Right ventricle myocardium inferior (tissue), 1 donor: ENCODE results near the gene SARDH. TPM values are rescaled to one million over a fixed set of nuclear protein-coding genes. Genes with fewer than 3 reads are reported as not detected.

Source experiments
- ATAC-seq: fragments of 200-7000 bp; cut with Tn5 transposase; one replicate; pipeline ENCODE4 v1.9.1; 2020; ENCODE audit warnings: mild to moderate bottlenecking, moderate library complexity
- DNase-seq: peaks from one replicate; pipeline ENCODE4 v3.0.0; 2021; ENCODE audit errors: missing footprints
- intact Hi-C: fragments of 100-400 bp; cut with DNase I; formaldehyde crosslinking; loops from one replicate; pipeline ENCODE4 v1.11.0; 2022
- total RNA-seq: library from RNA; stranded (reverse); fragmentation: NEBNext Ultra II Directional; extraction: Animal tissue kit (Norgen Biotek cat#: 25700); gene quantifications from one replicate; pipeline ENCODE4 v1.2.1, GENCODE V29; 2021
- donor health status: DM: no; HTN: yes; CAD: no; lungs with severe emphysema.

The SARDH gene
- total RNA-seq, 1 donor from 2014 or later = 0.41 TPM

DNA sequence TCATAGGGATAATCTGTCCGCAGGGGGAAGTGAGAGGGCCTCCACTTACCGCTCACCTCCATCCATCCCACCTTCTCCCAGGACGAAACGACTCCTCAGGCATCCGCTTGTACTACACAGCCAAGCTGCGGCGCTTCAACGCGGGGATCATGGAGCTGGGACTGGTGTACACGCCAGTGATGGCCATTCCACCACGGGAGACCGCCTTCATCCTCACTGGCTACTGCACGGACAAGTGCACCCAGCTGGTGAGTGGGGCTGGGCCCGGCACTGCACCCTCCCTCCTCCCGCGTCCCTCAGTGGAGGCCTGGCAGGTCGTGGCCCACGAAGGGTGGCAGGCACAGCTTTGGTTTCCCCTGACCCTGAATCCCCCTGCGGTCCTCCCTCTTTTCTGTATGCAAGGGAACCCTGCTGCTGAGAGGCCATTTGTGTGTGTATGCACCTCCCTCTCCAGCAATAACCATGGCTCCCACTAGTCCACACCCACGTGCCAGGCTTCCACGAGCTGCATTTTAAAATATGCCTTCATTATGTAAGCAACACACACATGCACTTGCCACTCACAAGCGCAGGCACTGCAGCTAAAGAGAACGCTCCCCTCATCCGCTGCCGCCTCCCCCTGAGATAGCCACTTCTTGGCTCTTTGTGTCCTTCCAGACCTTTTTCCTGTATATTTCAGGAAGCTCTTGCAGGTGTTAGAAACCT lies 90.2 kb downstream of the SARDH start:
- ATAC-seq = no peak
- intact Hi-C loops = no loop called here
- DNase-seq = peak; percentile 63

DNA sequence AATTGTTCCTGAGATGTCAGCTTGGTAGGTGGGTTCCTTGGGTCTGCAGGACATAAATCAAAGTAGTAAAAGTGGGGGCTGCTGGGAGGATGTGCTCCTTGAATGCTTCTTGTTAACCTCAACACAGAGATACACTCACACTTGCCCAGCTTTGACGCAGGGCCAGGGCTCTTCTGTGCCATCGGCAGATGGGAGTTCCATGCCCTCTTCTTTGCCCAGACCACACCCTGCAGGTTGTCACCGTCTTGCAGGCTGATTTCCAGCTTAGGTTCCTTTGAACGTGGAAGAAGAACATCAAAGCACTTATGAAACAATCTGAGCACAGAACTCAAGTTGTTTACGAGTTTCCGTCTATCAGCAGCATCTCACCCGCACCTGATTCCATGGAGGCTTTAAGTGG lies 91.0 kb downstream of the SARDH start:
- ATAC-seq (no peak), DNase-seq (no peak)
- intact Hi-C loops = no loop called here

DNA sequence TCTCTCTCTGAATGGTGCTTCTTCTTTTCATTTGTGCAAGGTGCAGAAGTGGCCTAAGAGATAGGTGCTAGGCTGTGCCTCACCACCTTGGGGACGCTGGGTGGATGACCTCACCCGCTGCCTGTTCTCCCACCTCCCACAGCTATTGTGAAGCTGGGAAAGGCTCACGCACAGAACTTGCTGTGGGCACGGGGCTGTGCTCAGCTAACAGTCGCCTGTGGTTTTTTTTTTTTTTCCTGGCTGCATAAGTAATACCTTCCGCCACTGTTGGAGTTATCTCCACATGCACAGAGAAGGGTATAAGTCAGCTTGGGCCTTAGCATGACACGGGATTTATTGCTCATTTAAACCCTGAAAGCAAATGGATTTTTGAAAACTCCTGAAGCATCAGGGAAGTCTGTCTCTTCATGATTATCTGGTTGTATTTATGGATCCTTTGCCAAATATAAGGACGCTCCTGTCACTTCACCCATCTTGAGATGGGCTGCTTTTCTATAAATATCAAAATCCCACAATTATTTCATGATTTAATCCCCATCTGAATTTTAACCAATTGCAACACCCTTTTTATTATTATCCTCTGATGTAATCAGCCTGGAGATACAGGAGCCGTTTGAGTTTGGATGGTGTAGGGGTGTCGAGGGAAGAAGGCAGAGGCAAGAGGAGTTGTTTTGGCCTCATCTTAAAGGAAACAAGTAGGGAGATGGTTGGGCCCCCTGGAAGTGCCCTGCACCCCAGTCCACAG lies 93.0 kb downstream of the SARDH start:
- no peak for DNase-seq
- intact Hi-C loops = no loop called here
- ATAC-seq = no peak

DNA sequence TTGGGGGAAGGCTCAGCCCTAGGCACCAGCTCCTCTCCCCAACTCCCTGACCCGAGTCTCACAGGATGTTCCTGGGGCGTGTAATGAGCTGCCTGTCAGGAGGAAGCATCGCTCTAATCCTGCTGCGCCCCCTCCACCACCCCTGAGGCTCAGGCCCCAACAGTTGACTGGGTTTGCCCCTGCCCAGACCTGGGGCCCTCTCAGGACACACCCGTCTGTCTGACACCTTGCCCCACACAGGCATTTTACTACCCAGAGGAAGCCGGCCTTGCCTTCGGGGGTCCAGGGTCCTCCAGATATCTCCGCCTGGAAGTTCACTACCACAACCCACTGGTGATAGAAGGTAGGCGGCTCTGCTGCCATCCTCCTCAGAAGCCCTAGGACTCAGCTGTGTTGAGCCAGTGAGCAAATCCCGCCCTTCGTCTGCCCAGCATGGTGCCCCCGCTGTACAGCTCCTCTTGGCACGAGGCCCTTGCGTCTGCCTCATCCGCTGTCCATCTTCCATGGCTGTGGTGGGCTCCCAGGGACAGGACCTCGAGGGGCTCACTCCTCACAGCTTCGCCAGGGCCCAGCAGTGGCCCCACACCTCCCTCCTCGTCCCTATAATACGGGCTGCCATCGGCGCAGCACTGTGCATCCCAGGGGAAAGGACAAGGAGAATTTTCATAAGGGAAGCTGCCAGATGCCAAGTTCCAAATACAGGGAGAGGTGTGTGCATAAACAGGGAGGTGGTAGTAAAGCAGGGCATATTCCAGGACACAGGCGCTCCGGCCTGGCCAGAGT lies 94.0 kb downstream of the SARDH start:
- DNase-seq = no peak
- no peak for ATAC-seq
- intact Hi-C loops = no loop called here

DNA sequence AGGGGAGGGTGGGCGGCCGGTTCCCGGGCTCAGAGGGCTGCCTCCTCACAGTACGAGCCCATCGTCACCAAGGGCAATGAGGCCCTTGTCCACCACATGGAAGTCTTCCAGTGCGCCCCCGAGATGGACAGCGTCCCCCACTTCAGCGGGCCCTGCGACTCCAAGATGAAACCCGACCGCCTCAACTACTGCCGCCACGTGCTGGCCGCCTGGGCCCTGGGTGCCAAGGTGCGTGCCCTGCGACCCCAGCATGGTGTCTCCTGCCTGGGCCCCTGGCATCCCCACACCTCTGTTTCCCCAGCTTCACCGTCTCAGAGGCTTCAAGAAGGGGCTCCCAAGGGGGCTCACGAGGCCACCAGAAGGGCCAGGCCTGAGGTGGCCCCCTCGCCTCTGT lies 94.8 kb downstream of the SARDH start:
- no peak for ATAC-seq
- peak; percentile 35 for DNase-seq
- intact Hi-C loops = no loop called here

DNA sequence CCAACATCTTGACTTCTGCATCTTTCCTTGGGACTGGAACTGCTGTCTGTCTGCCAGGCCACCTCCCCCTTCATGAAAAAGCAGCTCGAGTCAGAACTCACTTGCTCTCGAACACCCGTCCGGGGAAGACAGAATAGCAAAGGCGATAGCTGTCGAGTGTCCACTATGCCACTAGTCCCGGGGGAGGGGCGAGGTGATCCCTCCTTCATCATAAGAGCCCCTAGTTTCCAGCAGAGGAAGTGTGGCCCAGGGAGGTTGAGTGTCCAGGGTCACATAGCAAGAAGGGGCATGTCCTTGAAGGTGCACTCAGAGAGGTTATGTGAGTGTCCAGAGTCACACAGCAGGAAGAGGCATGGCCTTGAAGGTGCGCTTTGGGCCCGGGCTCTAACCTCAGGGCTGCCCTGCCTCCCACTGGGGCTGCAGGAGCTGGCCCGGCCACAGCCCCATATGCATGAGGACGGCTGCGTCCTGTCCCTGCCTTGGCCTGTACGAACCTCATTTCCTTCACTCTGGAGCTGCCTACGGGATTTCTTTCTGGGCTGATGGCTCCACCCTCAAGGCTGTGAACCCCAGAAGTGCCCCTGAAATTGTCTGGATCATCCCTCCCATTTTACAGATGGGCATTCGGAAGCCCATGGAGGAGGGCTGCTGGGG lies 95.3 kb downstream of the SARDH start:
- DNase-seq = peak; percentile 23
- intact Hi-C loops = no loop called here
- ATAC-seq = no peak

DNA sequence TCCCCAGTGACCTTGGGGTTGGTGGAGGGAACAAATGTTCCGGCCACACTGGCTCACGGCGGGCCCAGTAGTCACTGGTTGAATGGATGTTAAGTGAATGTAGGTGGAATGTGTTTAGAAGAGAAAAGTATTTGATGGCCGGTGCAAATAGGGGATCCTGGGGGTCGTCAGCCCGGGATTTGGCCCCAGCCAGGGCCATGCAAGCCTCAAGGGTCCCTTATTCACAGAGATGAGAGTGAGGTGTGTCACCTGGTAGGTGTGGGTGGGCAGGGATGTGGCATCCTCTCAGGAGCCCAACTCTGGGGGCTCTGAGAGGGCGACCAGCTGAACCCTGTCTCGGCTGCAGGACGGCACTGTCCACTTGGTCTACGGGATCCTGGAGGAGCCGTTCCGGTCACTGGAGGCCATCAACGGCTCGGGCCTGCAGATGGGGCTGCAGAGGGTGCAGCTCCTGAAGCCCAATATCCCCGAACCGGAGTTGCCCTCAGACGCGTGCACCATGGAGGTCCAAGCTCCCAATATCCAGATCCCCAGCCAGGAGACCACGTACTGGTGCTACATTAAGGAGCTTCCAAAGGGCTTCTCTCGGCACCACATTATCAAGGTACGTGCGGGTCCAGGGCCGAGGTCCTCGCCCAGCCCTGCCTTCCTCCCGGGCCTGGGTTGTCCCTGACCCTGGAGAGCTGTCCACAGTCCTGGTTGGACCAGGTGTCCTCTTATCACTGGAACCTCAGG lies 96.1 kb downstream of the SARDH start:
- DNase-seq (peak; percentile 57), ATAC-seq (no peak)
- intact Hi-C loops = no loop called here

DNA sequence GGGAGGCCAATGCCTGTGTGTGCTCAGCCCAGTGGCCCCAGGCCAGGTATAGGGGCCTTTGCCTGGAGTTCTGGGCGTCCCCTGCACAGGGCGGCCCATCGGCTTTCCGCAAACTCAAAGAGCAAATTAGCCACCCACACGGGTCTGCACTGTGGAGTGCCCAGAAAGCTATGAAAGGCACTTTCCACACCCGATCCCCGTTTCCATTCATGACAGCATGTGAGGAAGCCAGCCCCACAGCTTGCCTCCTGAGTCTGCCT lies 96.8 kb downstream of the SARDH start:
- ATAC-seq (no peak), DNase-seq (no peak)
- intact Hi-C loops = no loop called here

DNA sequence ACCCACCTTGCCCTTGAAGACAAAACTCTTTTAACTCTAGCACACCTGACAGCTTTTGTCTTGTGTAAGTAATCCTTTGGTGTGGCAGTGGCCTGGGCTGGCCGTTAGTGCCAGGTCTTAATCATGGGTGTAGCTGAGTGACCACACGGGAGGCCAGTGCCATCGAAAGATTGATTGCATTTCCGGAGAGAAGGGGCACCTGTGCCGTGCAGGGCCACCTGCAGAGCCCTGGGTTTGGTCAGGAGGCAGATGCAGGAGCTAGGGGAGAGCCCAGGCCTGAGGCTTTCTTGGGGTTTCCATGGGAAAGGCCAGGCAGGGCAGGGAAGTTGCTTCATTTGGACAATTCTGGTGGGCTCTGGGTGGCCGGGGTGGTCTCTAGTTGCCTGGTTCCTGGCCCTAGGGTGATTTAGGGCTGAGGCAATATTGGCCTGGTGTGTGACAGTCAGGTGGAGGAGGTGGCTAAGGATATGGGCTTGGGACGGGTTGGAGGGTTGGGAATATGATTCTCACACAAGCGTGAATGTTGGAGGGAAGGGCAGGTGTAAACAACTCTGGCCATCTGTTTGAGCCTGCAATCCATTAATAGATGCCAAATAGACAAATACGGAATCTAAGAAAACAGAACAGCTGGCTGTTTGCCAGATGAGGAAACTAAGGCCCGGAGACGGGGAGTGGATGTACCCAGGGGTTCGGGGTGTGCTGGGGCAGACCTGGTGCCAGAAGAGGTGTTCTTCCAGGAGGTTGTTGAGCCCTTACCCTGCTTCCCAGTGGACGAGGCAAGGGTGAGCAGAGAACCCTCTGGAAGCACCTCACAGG lies 97.4 kb downstream of the SARDH start:
- no peak for ATAC-seq
- DNase-seq = peak; percentile 46
- intact Hi-C loops = no loop called here

DNA sequence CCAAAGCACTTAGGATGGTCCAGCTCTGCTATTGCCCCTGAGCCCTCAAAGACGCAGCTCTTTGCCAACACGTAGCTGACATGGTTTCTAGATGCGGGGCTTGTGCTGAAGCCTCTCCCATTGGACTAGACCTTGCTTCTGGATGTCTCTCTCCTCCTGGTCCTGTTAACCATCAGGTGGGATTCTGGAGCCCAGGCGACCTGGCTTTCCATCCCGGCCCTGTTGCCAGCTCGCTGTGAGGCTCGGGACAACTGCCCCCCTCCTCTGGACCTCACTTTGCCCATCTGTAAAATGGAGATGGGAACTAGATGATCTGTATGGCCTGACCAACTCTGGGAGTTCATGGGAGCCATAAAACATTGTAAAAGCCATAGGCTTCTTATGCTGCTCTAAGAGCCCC lies 98.0 kb downstream of the SARDH start:
- intact Hi-C loops = no loop called here
- DNase-seq (no peak), ATAC-seq (no peak)

DNA sequence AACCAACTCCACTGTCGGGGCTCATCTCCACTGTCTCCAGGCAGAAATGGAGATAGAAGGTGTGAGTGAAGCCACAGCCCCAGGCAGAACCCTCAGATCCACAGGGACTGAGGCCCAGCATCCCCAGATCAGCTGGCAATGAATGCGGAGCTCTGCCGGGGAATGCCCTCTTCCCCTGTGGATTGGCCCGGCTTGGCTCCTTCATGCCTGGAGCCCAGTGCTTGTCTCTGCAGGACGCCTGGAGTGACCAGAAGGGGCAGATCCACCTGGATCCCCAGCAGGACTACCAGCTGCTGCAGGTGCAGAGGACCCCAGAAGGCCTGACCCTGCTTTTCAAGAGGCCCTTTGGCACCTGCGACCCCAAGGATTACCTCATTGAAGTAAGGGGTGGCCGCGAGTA lies 98.5 kb downstream of the SARDH start:
- DNase-seq = peak; percentile 30
- intact Hi-C loops = no loop called here
- ATAC-seq = no peak

DNA sequence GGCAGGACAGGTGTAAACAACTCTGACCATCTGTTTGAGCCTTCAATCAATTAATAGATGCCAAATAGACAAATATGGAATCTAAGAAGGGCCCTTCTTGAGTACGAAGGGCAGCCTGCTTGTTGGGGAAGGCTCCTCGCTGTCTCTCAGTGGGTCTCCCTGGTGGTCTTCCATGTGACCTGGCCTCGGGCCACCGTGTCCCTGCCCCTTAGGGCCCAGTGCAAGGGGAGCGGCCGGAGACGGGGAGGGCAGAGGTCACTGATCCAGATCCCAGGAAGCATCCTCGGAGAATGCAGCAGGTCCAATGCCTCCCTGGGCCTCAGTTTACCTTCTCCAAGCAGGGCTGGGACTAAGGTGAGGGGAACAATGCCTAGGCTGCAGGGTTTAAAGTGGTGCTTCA lies 99.4 kb downstream of the SARDH start:
- DNase-seq = no peak
- intact Hi-C loops = no loop called here
- no peak for ATAC-seq

DNA sequence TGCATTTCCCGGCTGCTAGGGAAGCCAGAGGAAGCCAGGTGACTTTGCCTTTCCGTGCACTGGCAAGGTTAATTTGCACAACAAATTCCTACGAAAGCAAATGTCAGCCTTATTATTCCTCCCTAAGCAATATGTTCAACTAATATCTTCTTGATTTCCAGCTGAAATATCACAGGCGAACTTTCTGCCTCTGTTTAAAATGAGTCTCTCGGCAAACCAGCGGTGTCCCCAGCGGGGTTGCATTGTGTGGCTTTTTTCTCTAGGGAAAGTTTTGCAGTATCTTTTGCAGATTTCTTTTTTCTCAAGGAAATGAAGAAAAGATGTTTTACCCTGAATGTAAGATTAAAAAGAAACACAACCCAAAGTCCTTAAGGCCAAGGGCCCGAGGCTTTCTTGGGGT lies 100.1 kb downstream of the SARDH start:
- no peak for DNase-seq
- intact Hi-C loops = no loop called here

DNA sequence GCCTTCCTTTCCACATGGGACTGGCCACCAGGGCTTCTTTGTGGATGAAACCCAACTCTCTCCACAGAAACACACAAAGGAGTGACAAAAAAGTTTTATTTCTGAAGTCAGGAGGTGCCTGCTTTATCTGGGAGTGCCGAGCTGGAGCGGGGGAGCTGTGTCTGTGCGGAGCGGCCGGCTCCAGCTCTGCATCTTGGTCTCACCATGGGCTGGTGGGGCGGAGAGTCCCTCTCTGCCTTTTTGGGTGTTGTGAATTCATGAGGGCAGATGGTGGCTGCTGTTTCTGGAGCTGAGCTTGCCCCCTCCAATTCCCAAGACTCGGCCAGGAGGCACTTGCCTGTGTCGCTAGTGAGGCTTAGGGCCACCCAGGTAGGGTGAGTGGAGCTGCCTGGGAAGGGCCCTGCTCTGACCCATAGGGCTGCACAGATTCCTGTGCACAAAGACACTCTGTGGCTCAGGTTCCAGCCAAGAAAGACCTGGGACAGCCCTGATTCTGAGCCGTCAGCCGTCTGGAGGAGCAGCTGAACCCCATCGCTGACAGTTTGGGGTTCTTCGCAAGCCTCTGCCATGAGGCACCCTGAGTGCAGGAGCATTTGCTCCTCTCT lies 100.6 kb downstream of the SARDH start:
- intact Hi-C loops = no loop called here
- ATAC-seq = no peak

More for the DNA sequence above, 100.1 kb downstream of the SARDH start:
- no peak for ATAC-seq

DNA sequence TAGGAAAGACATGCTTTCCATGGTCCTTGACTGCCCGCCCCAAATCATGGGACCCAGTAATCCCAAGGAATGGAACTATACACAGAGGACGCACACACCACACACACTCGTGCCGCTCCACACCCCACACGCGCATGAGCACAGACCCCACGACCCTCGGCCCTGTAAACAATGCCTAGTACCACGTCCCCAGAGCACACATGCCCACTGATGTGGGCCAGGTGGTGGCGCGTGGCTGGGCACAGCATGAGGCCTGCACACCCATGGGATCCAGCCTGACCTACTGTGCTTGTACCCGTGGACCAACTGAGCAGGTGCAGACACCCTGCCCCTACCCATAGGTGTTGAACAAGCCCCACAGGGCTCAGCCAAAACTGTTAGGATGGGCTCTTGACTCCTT lies 101.2 kb downstream of the SARDH start:
- DNase-seq = peak; percentile 64
- intact Hi-C loops = no loop called here
- no peak for ATAC-seq

More for the DNA sequence above, 100.6 kb downstream of the SARDH start:
- peak; percentile 25 for DNase-seq

DNA sequence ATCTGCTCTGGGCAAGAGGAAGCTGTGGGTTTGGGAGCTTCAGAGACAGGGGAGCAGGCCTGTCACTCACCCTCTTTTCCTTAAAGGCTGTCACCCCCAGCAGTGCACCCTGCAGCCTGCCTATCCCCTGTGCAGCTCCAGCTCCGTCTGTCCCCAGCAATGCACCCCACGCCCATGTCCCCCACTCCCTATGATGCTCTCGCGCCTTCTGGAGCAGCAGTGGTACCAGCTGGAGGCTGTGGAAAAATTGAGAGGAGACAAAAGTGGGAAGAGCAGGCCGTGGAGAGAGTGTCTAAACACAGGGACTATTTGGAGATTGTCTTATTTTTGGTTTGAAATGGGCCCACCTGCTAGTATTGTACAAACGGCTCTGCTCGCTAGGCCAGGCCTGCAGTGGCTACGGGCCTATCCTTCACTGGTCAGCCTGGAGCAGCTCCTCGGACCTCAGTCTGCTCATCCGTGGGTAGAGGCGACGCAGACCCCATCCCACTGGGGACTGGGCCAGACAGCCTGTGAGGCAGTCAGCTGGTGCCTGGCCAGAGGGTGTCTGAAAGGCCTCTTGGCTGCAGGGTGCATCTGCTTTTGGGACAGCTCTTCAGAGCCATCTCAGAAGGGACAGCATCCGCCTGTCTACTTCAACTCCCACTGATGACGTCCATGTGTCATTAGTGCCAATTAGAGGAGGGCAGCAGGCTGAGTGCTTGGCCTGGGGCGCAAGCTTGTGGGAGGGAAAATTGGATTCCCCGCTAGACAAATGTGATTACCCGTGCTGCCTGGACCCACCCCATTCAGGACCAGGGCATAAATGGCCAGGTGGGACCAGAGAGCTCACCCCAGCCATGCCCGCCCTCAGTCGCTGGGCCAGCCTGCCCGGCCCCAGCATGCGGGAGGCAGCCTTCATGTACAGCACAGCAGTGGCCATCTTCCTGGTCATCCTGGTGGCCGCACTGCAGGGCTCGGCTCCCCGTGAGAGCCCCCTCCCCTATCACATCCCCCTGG lies 102.3 kb downstream of the SARDH start, which contains the start of gene DBH:
DBH (plus strand) TSS at position 831 of the 999 bp plus-strand sequence; CDS start at position 840, 9 bp downstream.
- intact Hi-C loops = no loop called here
- DNase-seq (peak; percentile 66), ATAC-seq (no peak)
